Measurements from ENCODE around the gene PDE8A. TPM values are rescaled to one million over a fixed set of nuclear protein-coding genes. Genes with fewer than 3 reads are reported as not detected.

Gene PDE8A
- total and polyA plus RNA-seq, 2 experiments from 2014 or later: 15.3 to 26.0 TPM

DNA sequence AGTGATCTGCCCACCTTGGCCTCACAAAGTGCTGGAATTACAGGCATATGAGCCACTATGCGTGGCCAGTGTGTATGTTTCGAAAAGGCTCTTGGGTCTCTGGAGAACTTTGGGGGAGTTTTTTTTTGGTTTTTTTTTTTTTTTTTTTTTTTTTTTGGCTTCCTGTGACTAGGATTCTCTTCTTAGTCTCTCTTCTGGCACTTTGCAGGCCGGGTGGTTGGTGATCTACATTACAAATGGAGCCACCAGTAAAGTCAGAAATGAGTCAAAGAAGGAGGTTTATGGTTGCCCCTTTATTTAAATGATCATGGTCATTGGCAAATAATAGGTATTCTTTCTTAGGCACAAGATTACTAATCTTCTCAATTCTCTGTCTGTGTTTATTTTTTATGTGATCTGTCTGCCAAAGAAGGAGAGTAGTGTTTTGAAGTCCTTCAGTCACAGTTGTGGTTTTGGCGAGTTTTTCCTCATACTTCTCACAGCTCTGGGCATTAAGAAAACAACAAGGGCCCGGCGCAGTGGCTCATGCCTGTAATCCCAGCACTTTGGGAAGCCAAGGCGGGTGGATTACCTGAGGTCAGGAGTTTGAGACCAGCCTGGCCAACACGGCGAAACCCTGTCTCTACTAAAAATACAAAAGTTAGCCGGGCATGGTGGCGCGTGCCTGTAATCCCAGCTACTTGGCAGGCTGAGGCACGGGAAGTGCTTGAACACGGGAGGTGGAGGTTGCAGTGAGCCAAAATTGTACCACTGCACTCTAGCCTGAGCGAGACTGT, 38.3 kb downstream of the PDE8A start:
- no peaks in the 10 kb centered on the region for H3K9me2 ChIP-seq (replicated peaks; ENCODE audit: insufficient read depth)
- peaks cover 96% of the 10 kb centered on the region for H3K79me2 ChIP-seq
- H3K36me3 ChIP-seq (replicated peaks; ENCODE audit: insufficient read depth, low read depth): no peaks in the 10 kb centered on the region
- 87% methylated on average over 15 of the region's 15 CpGs for WGBS (ENCODE audit: low lambda C conversion rate, missing lambda C conversion rate)
- TF ChIP-seq EZH2phosphoT487 (IDR thresholded peaks at IDR 0.05; ENCODE audit: low read depth, severe bottlenecking, unreplicated experiment) (no peak), CTCF (IDR thresholded peaks at IDR 0.05; ENCODE audit: poor library complexity) (no peak)
- no peaks in the 10 kb centered on the region for H3K9me3 ChIP-seq (ENCODE audit: low read depth)
- no peak for DNase-seq (ENCODE audit: low spot score)
- H3K27ac ChIP-seq: no peak overlapping the region
- peaks cover 10% of the 10 kb centered on the region for H3K4me1 ChIP-seq (ENCODE audit: insufficient read depth)
- H4K20me1 ChIP-seq (ENCODE audit: insufficient read depth, poor library complexity, severe bottlenecking): peaks cover 3% of the 10 kb centered on the region
- no peak overlapping the region for H3K4me2 ChIP-seq
- no peak overlapping the region for H3K4me3 ChIP-seq
- no peaks in the 10 kb centered on the region for H3K27me3 ChIP-seq
- H2AFZ ChIP-seq: no peak overlapping the region

DNA sequence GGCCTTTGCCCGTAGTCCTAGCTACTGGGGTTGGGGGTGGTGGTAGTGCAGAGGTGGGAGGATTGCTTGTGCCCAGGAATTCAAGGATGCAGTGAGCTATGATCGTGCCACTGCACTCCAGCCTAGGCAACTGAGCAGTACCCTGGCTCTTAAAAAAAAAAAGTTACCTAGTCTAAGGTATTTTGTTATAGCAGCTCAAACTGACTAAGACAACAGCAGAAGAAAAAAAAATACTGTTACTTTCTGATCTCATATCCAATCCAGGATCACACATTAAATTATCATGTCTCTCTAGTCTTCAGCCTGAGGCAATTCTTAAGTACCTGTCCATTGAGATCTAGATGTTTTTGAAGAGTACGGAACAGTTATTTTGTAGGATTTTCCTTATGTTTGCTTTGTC, 39.8 kb downstream of the PDE8A start:
- H3K36me3 ChIP-seq (replicated peaks; ENCODE audit: insufficient read depth, low read depth): no peaks in the 10 kb centered on the region
- TF ChIP-seq EZH2 (IDR thresholded peaks at IDR 0.05; ENCODE audit: borderline replicate concordance): no peak
- H3K4me2 ChIP-seq: no peak overlapping the region
- H3K9me3 ChIP-seq (ENCODE audit: low read depth): no peaks in the 10 kb centered on the region
- DNase-seq (ENCODE audit: low spot score): no peak
- peaks cover 24% of the 10 kb centered on the region for H3K4me1 ChIP-seq (ENCODE audit: insufficient read depth)
- 94% methylated on average over 3 of the region's 3 CpGs for WGBS (ENCODE audit: low lambda C conversion rate, missing lambda C conversion rate)
- H4K20me1 ChIP-seq (ENCODE audit: insufficient read depth, poor library complexity, severe bottlenecking): peaks cover 2% of the 10 kb centered on the region
- H3K9me2 ChIP-seq (replicated peaks; ENCODE audit: insufficient read depth): no peaks in the 10 kb centered on the region
- H2AFZ ChIP-seq: no peak overlapping the region
- H3K27ac ChIP-seq: no peak overlapping the region
- peaks cover 96% of the 10 kb centered on the region for H3K79me2 ChIP-seq
- H3K4me3 ChIP-seq: no peak overlapping the region
- no peaks in the 10 kb centered on the region for H3K27me3 ChIP-seq

DNA sequence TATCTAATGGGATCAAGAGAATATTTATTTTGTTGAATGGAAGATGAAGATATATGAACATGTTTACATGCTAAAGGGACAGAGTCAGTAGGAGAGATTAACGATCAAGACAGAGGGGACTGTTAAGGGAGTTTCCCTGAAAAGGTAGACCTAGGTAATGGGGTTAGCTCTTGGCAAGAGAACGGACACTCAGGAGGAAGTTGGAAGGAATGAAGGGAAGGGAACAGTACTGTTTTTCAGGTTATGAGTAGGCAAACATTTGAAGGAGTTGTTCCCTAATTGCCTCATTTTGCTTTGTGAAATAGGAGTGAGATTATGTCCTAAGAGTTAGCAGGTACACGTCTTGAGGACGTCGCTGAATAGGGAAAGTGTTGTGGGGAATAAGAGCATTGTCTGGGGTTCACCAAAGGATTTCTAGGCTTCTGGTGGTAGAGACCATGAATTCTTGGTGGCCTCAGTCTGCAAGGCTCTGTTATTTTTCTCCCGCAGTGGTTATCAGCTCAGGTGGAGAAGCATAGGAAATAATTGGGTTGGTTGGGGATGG, 41.3 kb downstream of the PDE8A start:
- TF ChIP-seq EZH2phosphoT487 (IDR thresholded peaks at IDR 0.05; ENCODE audit: low read depth, severe bottlenecking, unreplicated experiment) (no peak), EZH2 (IDR thresholded peaks at IDR 0.05; ENCODE audit: borderline replicate concordance) (no peak), CTCF (IDR thresholded peaks at IDR 0.05; ENCODE audit: poor library complexity) (no peak)
- no peak for DNase-seq (ENCODE audit: low spot score)
- H3K27me3 ChIP-seq: no peaks in the 10 kb centered on the region
- no peak overlapping the region for H3K27ac ChIP-seq
- whole genome bisulfite sequencing (ENCODE audit: low lambda C conversion rate, missing lambda C conversion rate): 95% methylated on average over 6 of the region's 6 CpGs
- no peaks in the 10 kb centered on the region for H4K20me1 ChIP-seq (ENCODE audit: insufficient read depth, poor library complexity, severe bottlenecking)
- H3K9me3 ChIP-seq (ENCODE audit: low read depth): no peaks in the 10 kb centered on the region
- peaks cover 98% of the 10 kb centered on the region for H3K79me2 ChIP-seq
- H3K4me1 ChIP-seq (ENCODE audit: insufficient read depth): peaks cover 36% of the 10 kb centered on the region
- H3K36me3 ChIP-seq (replicated peaks; ENCODE audit: insufficient read depth, low read depth): no peaks in the 10 kb centered on the region
- no peak overlapping the region for H3K4me3 ChIP-seq
- no peak overlapping the region for H3K4me2 ChIP-seq
- no peak overlapping the region for H2AFZ ChIP-seq
- H3K9me2 ChIP-seq (replicated peaks; ENCODE audit: insufficient read depth): no peaks in the 10 kb centered on the region

- peaks cover 98% of the 10 kb centered on the region for H3K79me2 ChIP-seq
- peaks cover 47% of the 10 kb centered on the region for H3K4me1 ChIP-seq (ENCODE audit: insufficient read depth)
Measured at GRCh38 chr15:85024003-85024402, 42.3 kb downstream of the PDE8A start.

More at GRCh38 chr15:85024003-85024402, 42.3 kb downstream of the PDE8A start:
- H3K9me3 ChIP-seq (ENCODE audit: low read depth): no peaks in the 10 kb centered on the region
- no peak overlapping the region for H2AFZ ChIP-seq
- H3K4me3 ChIP-seq: no peak overlapping the region
- H3K27ac ChIP-seq: no peak overlapping the region
- TF ChIP-seq EZH2phosphoT487 (IDR thresholded peaks at IDR 0.05; ENCODE audit: low read depth, severe bottlenecking, unreplicated experiment) (no peak), CTCF (IDR thresholded peaks at IDR 0.05; ENCODE audit: poor library complexity) (no peak), EZH2 (IDR thresholded peaks at IDR 0.05; ENCODE audit: borderline replicate concordance) (no peak)
- no peaks in the 10 kb centered on the region for H4K20me1 ChIP-seq (ENCODE audit: insufficient read depth, poor library complexity, severe bottlenecking)
- H3K36me3 ChIP-seq (replicated peaks; ENCODE audit: insufficient read depth, low read depth): no peaks in the 10 kb centered on the region
- H3K27me3 ChIP-seq: no peaks in the 10 kb centered on the region
- WGBS (ENCODE audit: low lambda C conversion rate, missing lambda C conversion rate): 76% methylated on average over 3 of the region's 3 CpGs
- DNase-seq (ENCODE audit: low spot score): no peak
- no peak overlapping the region for H3K4me2 ChIP-seq
- H3K9me2 ChIP-seq (replicated peaks; ENCODE audit: insufficient read depth): no peaks in the 10 kb centered on the region
